Astrocyte (in vitro differentiated cells and primary cell): ENCODE results near the gene DENND6A. TPM values are rescaled to one million over a fixed set of nuclear protein-coding genes. Genes with fewer than 3 reads are reported as not detected.

ENCODE experiments used
- DNase-seq: peaks from one replicate; pipeline ENCODE4 v3.0.0-alpha.2; 2010; ENCODE audit warnings: low read depth
- FAIRE-seq: peaks from 2 replicates; lab custom pipeline; 2011; peaks lifted over from hg19 to GRCh38; lab: Jason Lieb, UNC
- H2AFZ ChIP-seq: 2 replicates; pipeline ENCODE4 v1.6.0; 2012; ENCODE audit warnings: low read depth, low read length, inconsistent platforms
- H3K27ac ChIP-seq: 2 replicates; pipeline ENCODE4 v1.5.1; 2011; ENCODE audit warnings: low read depth, low read length, inconsistent platforms
- H3K27me3 ChIP-seq: 2 replicates; pipeline ENCODE4 v1.6.0; 2011; ENCODE audit warnings: low read length, inconsistent platforms; ENCODE audit not compliant: insufficient read depth
- H3K36me3 ChIP-seq: 2 replicates; pipeline ENCODE4 v1.5.1; 2011; ENCODE audit warnings: low read length, inconsistent platforms; ENCODE audit not compliant: insufficient read depth
- H3K4me1 ChIP-seq: 2 replicates; pipeline ENCODE4 v1.5.1; 2011; ENCODE audit warnings: low read length, inconsistent platforms; ENCODE audit not compliant: insufficient read depth
- H3K4me2 ChIP-seq: 2 replicates; pipeline ENCODE4 v1.6.0; 2012; ENCODE audit warnings: low read length, inconsistent platforms
- H3K4me3 ChIP-seq: 2 replicates; pipeline ENCODE4 v1.5.1; 2011; ENCODE audit warnings: low read depth, mild to moderate bottlenecking, low read length, inconsistent platforms; ENCODE audit not compliant: insufficient read depth
- H3K79me2 ChIP-seq: 2 replicates; pipeline ENCODE4 v1.6.0; 2012; ENCODE audit warnings: mild to moderate bottlenecking, low read length, inconsistent platforms; ENCODE audit not compliant: insufficient read depth
- H3K9ac ChIP-seq: 2 replicates; pipeline ENCODE4 v1.6.0; 2012; ENCODE audit warnings: mild to moderate bottlenecking, low read length, inconsistent platforms
- H3K9me3 ChIP-seq: 2 replicates; pipeline ENCODE4 v1.5.1; 2012; ENCODE audit warnings: low read depth, mild to moderate bottlenecking, low read length, inconsistent platforms; ENCODE audit not compliant: insufficient read depth
- H4K20me1 ChIP-seq: 2 replicates; pipeline ENCODE4 v1.6.0; 2012; ENCODE audit warnings: low read length, inconsistent platforms; ENCODE audit not compliant: insufficient read depth
- H3K27ac Mint-ChIP-seq: one replicate; pipeline ENCODE4 v1.8.0; 2021; ENCODE audit warnings: mild to moderate bottlenecking, mixed read lengths; ENCODE audit not compliant: unreplicated experiment
- H3K27me3 Mint-ChIP-seq: one replicate; pipeline ENCODE4 v1.8.0; 2021; ENCODE audit warnings: low read depth, mixed read lengths; ENCODE audit not compliant: unreplicated experiment
- H3K36me3 Mint-ChIP-seq: one replicate; pipeline ENCODE4 v1.8.0; 2021; ENCODE audit warnings: low read depth, mixed read lengths; ENCODE audit not compliant: unreplicated experiment
- H3K4me1 Mint-ChIP-seq: one replicate; pipeline ENCODE4 v1.8.0; 2021; ENCODE audit warnings: low read depth, mixed read lengths; ENCODE audit not compliant: unreplicated experiment
- H3K4me3 Mint-ChIP-seq: one replicate; pipeline ENCODE4 v1.8.0; 2021; ENCODE audit warnings: mild to moderate bottlenecking, moderate library complexity, mixed read lengths; ENCODE audit not compliant: unreplicated experiment
- H3K9me3 Mint-ChIP-seq: one replicate; pipeline ENCODE4 v1.8.0; 2021; ENCODE audit warnings: mild to moderate bottlenecking, mixed read lengths; ENCODE audit not compliant: unreplicated experiment
- EZH2 ChIP-seq: IDR thresholded peaks from 2 replicates; pipeline ENCODE4 v1.6.1; 2012; ENCODE audit warnings: mild to moderate bottlenecking, low read length, inconsistent platforms; ENCODE audit not compliant: insufficient read depth
- total RNA-seq: library from RNA; stranded (reverse); gene quantifications from 2 replicates; pipeline ENCODE4 v1.2.1, GENCODE V29; 2021
- TF ChIP-seq, protein P1 (sequence below): IDR thresholded peaks from 2 replicates; pipeline ENCODE4 v1.5.1; 2011; ENCODE audit warnings: low read depth, mild to moderate bottlenecking, inconsistent platforms, low read length, moderate library complexity; ENCODE audit not compliant: insufficient read depth

The DENND6A gene
- total RNA-seq, 1 donor from 2014 or later = 6.6 TPM

DNA sequence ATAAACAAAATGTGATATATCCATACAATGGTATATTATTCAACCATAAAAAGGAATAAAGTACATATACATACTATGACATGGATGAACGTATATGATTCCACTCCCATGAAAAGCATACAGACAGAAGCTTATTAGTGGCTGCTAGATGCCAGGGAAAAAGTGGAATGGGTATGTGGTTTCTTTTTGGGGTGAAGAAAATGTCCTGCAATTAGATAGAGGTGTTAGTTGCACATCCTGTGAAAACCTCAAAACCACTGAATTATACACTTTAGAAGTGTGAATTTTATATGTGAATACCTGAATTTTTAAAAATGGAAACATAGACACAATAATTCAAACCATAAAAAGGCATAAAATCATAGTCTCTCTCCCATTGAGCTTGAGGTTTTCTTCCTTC lies 11.2 kb downstream of the DENND6A start:
- no peak overlapping the region for H3K4me3 ChIP-seq
- H3K4me2 ChIP-seq = no peak overlapping the region
- H3K27ac ChIP-seq = no peak overlapping the region
- H3K36me3 ChIP-seq = peaks cover 3% of the 10 kb centered on the region
- H4K20me1 ChIP-seq = peaks cover 36% of the 10 kb centered on the region
- H3K4me3 Mint-ChIP-seq = no peak overlapping the region
- H3K36me3 Mint-ChIP-seq = peaks cover 4% of the 10 kb centered on the region
- TF ChIP-seq, protein P1, sequence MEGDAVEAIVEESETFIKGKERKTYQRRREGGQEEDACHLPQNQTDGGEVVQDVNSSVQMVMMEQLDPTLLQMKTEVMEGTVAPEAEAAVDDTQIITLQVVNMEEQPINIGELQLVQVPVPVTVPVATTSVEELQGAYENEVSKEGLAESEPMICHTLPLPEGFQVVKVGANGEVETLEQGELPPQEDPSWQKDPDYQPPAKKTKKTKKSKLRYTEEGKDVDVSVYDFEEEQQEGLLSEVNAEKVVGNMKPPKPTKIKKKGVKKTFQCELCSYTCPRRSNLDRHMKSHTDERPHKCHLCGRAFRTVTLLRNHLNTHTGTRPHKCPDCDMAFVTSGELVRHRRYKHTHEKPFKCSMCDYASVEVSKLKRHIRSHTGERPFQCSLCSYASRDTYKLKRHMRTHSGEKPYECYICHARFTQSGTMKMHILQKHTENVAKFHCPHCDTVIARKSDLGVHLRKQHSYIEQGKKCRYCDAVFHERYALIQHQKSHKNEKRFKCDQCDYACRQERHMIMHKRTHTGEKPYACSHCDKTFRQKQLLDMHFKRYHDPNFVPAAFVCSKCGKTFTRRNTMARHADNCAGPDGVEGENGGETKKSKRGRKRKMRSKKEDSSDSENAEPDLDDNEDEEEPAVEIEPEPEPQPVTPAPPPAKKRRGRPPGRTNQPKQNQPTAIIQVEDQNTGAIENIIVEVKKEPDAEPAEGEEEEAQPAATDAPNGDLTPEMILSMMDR = no peak
- no peak for TF ChIP-seq EZH2
- H3K27me3 ChIP-seq = no peaks in the 10 kb centered on the region
- DNase-seq (no peak), FAIRE-seq (no peak)
- H3K9me3 ChIP-seq = no peaks in the 10 kb centered on the region
- H3K27ac Mint-ChIP-seq = no peak overlapping the region
- H3K4me1 Mint-ChIP-seq = peaks cover 1% of the 10 kb centered on the region
- H3K4me1 ChIP-seq = no peaks in the 10 kb centered on the region
- no peak overlapping the region for H3K9ac ChIP-seq
- H3K9me3 Mint-ChIP-seq = no peaks in the 10 kb centered on the region
- no peaks in the 10 kb centered on the region for H3K27me3 Mint-ChIP-seq
- H3K79me2 ChIP-seq = peaks cover 79% of the 10 kb centered on the region
- H2AFZ ChIP-seq = no peak overlapping the region

DNA sequence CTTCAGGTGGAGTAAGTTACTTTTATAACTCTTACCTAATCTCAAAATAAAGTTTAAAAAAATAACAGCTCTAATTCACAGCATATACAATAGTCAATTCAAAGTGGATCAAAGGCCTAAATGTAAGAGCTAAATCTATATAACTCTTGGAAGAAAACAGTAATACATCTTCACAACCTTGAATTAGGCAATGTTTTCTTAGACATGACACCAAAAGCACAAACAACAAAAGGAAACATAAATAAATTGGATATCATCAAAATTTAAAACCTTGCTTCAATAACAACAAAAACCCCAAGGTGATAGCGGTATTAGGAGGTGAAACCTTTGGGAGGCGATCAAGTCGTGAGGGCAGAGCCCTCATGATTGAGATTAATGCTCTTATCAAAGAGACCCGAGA lies 12.8 kb downstream of the DENND6A start:
- Mint-ChIP-seq H3K4me1 (peaks cover 1% of the 10 kb centered on the region), H3K9me3 (no peaks in the 10 kb centered on the region), H3K4me3 (no peak overlapping the region), H3K27me3 (no peaks in the 10 kb centered on the region), H3K36me3 (peaks cover 1% of the 10 kb centered on the region), H3K27ac (no peak overlapping the region)
- Histone ChIP-seq H3K36me3 (peaks cover 3% of the 10 kb centered on the region), H3K4me1 (no peaks in the 10 kb centered on the region), H4K20me1 (peaks cover 37% of the 10 kb centered on the region), H3K4me2 (no peak overlapping the region), H3K9ac (no peak overlapping the region), H3K27me3 (no peaks in the 10 kb centered on the region), H3K9me3 (no peaks in the 10 kb centered on the region), H2AFZ (no peak overlapping the region), H3K79me2 (peaks cover 74% of the 10 kb centered on the region), H3K27ac (no peak overlapping the region), H3K4me3 (no peak overlapping the region)
- FAIRE-seq = no peak
- DNase-seq = no peak
- TF ChIP-seq EZH2 = no peak
- TF ChIP-seq, protein P1 = no peak

DNA sequence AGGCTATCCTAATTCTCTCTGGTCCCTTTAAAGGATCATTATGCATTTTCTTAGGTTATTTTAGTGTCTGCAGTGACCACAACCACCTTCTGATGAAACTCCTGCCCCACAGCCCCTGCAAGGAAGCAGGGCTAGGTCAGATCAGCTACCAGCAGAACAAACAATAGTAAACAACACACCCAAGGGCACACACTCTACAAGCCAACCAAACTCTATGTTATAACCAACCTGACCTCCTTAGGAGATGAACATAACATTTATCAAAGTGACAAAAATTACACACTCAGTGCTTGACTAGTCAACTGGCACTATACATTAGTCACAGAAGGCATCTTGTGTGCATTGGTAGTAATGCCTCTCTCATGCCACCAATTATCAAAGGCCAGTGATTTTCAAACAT lies 17.3 kb downstream of the DENND6A start:
- no peak overlapping the region for H3K4me2 ChIP-seq
- Mint-ChIP-seq H3K27me3 (no peaks in the 10 kb centered on the region), H3K4me3 (no peak overlapping the region), H3K36me3 (no peaks in the 10 kb centered on the region), H3K9me3 (no peaks in the 10 kb centered on the region), H3K27ac (no peak overlapping the region), H3K4me1 (no peaks in the 10 kb centered on the region)
- H3K9me3 ChIP-seq = no peaks in the 10 kb centered on the region
- H3K27ac ChIP-seq = no peak overlapping the region
- no peaks in the 10 kb centered on the region for H3K4me1 ChIP-seq
- H3K27me3 ChIP-seq = no peaks in the 10 kb centered on the region
- no peak overlapping the region for H3K9ac ChIP-seq
- H2AFZ ChIP-seq = no peak overlapping the region
- DNase-seq (no peak), FAIRE-seq (no peak)
- no peak for TF ChIP-seq EZH2
- TF ChIP-seq, protein P1 = no peak
- H4K20me1 ChIP-seq = peaks cover 32% of the 10 kb centered on the region
- peaks cover 3% of the 10 kb centered on the region for H3K36me3 ChIP-seq
- H3K4me3 ChIP-seq = no peak overlapping the region
- H3K79me2 ChIP-seq = peaks cover 65% of the 10 kb centered on the region
